ENCODE results near the gene MYO1C.

Gene MYO1C

DNA sequence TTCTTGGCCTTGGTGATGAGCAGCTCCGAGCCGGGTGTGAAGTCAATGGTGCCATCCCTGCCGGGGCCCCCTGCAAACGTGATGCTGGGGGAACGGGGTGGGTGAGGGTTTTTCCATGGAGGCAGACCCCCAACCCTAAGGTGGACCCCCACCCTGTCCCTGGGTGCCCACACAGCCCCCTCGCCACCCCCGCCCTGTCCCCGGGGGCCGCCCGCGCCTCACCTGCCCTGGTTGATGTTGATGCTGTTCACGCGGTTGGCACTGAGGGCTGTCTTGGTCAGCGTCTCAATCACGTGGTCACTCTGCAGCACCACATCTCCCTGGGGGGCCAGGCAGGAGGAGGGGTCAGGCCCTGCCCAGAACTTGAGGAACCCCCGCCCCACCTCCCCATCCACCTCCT, 25.2 kb downstream of the MYO1C start:
- Histone ChIP-seq H3K4me2 (ENCODE audit: low read length) (no peak overlapping the region), H3K27ac (ENCODE audit: low read length) (no peak overlapping the region), H3K9me3 (ENCODE audit: insufficient read depth, low read length) (no peaks in the 10 kb centered on the region), H4K20me1 (ENCODE audit: insufficient read depth, low read length) (no peaks in the 10 kb centered on the region; the same call in 1 of the 2 replicates), H3K27me3 (ENCODE audit: low read depth, low read length) (no peaks in the 10 kb centered on the region), H3K4me1 (ENCODE audit: low read length) (peaks cover 10% of the 10 kb centered on the region), H3K4me3 (ENCODE audit: low read length) (no peak overlapping the region), H2AFZ (ENCODE audit: low read depth, low read length) (no peak overlapping the region), H3K79me2 (ENCODE audit: low read length) (no peaks in the 10 kb centered on the region), H3K9ac (ENCODE audit: low read length) (no peak overlapping the region), H3K36me3 (replicated peaks; ENCODE audit: low read depth, low read length) (peaks cover 8% of the 10 kb centered on the region)
- TF ChIP-seq, protein P1, sequence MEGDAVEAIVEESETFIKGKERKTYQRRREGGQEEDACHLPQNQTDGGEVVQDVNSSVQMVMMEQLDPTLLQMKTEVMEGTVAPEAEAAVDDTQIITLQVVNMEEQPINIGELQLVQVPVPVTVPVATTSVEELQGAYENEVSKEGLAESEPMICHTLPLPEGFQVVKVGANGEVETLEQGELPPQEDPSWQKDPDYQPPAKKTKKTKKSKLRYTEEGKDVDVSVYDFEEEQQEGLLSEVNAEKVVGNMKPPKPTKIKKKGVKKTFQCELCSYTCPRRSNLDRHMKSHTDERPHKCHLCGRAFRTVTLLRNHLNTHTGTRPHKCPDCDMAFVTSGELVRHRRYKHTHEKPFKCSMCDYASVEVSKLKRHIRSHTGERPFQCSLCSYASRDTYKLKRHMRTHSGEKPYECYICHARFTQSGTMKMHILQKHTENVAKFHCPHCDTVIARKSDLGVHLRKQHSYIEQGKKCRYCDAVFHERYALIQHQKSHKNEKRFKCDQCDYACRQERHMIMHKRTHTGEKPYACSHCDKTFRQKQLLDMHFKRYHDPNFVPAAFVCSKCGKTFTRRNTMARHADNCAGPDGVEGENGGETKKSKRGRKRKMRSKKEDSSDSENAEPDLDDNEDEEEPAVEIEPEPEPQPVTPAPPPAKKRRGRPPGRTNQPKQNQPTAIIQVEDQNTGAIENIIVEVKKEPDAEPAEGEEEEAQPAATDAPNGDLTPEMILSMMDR (IDR thresholded peaks at IDR 0.05; ENCODE audit: low read depth, low read length): no peak
- TF ChIP-seq EZH2phosphoT487 (IDR thresholded peaks at IDR 0.05; ENCODE audit: low read depth): no peak

GRCh38 chr17:1464186-1464585, 28.3 kb downstream of the MYO1C start:
- no peaks in the 10 kb centered on the region for H3K79me2 ChIP-seq (ENCODE audit: low read length)
- no peak overlapping the region for H3K4me3 ChIP-seq (ENCODE audit: low read length)
- H4K20me1 ChIP-seq (ENCODE audit: insufficient read depth, low read length): no peaks in the 10 kb centered on the region; the same call in 1 of the 2 replicates
- no peak overlapping the region for H3K27ac ChIP-seq (ENCODE audit: low read length)
- TF ChIP-seq EZH2phosphoT487 (IDR thresholded peaks at IDR 0.05; ENCODE audit: low read depth): no peak
- TF ChIP-seq, protein P1 (IDR thresholded peaks at IDR 0.05; ENCODE audit: low read depth, low read length): no peak
- no peak overlapping the region for H3K9ac ChIP-seq (ENCODE audit: low read length)
- H2AFZ ChIP-seq (ENCODE audit: low read depth, low read length): no peak overlapping the region
- no peak overlapping the region for H3K4me2 ChIP-seq (ENCODE audit: low read length)
- no peaks in the 10 kb centered on the region for H3K27me3 ChIP-seq (ENCODE audit: low read depth, low read length)
- peaks cover 10% of the 10 kb centered on the region for H3K4me1 ChIP-seq (ENCODE audit: low read length)
- H3K36me3 ChIP-seq (replicated peaks; ENCODE audit: low read depth, low read length): peaks cover 5% of the 10 kb centered on the region
- H3K9me3 ChIP-seq (ENCODE audit: insufficient read depth, low read length): no peaks in the 10 kb centered on the region

- Histone ChIP-seq H3K4me1 (ENCODE audit: low read length) (peaks cover 10% of the 10 kb centered on the region), H3K36me3 (replicated peaks; ENCODE audit: low read depth, low read length) (no peaks in the 10 kb centered on the region), H2AFZ (ENCODE audit: low read depth, low read length) (no peak overlapping the region), H3K9ac (ENCODE audit: low read length) (no peak overlapping the region), H3K4me3 (ENCODE audit: low read length) (no peak overlapping the region), H3K27me3 (ENCODE audit: low read depth, low read length) (no peaks in the 10 kb centered on the region), H3K4me2 (ENCODE audit: low read length) (no peak overlapping the region), H4K20me1 (ENCODE audit: insufficient read depth, low read length) (no peaks in the 10 kb centered on the region; the same call in 1 of the 2 replicates), H3K9me3 (ENCODE audit: insufficient read depth, low read length) (no peaks in the 10 kb centered on the region), H3K79me2 (ENCODE audit: low read length) (no peaks in the 10 kb centered on the region), H3K27ac (ENCODE audit: low read length) (no peak overlapping the region)
- TF ChIP-seq EZH2phosphoT487 (IDR thresholded peaks at IDR 0.05; ENCODE audit: low read depth): no peak
- TF ChIP-seq, protein P1 (IDR thresholded peaks at IDR 0.05; ENCODE audit: low read depth, low read length): no peak
Observed at GRCh38 chr17:1462164-1463112, 30.0 kb downstream of the MYO1C start.

- no peaks in the 10 kb centered on the region for H3K27me3 ChIP-seq (ENCODE audit: low read depth, low read length)
- H3K36me3 ChIP-seq (replicated peaks; ENCODE audit: low read depth, low read length): no peaks in the 10 kb centered on the region
- no peak overlapping the region for H3K4me3 ChIP-seq (ENCODE audit: low read length)
- TF ChIP-seq EZH2phosphoT487 (IDR thresholded peaks at IDR 0.05; ENCODE audit: low read depth): no peak
- TF ChIP-seq, protein P1 (IDR thresholded peaks at IDR 0.05; ENCODE audit: low read depth, low read length): no peak
- H2AFZ ChIP-seq (ENCODE audit: low read depth, low read length): no peak overlapping the region
- peaks cover 2% of the 10 kb centered on the region; the same call in 1 of the 2 replicates for H3K79me2 ChIP-seq (ENCODE audit: low read length)
- H4K20me1 ChIP-seq (ENCODE audit: insufficient read depth, low read length): no peaks in the 10 kb centered on the region; the same call in 1 of the 2 replicates
- H3K4me1 ChIP-seq (ENCODE audit: low read length): peaks cover 14% of the 10 kb centered on the region
- no peaks in the 10 kb centered on the region for H3K9me3 ChIP-seq (ENCODE audit: insufficient read depth, low read length)
- no peak overlapping the region for H3K9ac ChIP-seq (ENCODE audit: low read length)
- no peak overlapping the region for H3K27ac ChIP-seq (ENCODE audit: low read length)
- no peak overlapping the region for H3K4me2 ChIP-seq (ENCODE audit: low read length)
Observed at GRCh38 chr17:1461198-1461944, 31.1 kb downstream of the MYO1C start.
